Cardiac septum (tissue), 1 donor: ENCODE results near the gene ERAL1. TPM values are rescaled to one million over a fixed set of nuclear protein-coding genes. Genes with fewer than 3 reads are reported as not detected.
A peak's percentile ranks its signal among the peaks of the same experiment; 100 is the strongest.
"Not testable (repeated sequence)": the region's sequence is repeated elsewhere in the genome, so short reads cannot be mapped to it uniquely, and the experiment has no call there.

Experiments
- DNase-seq: peaks from one replicate; pipeline ENCODE4 v3.0.0-alpha.2; 2020; ENCODE audit warnings: low spot score
- intact Hi-C: fragments of 100-400 bp; cut with DNase I; formaldehyde crosslinking; loops from one replicate; pipeline ENCODE4 v1.14.0; 2022
- total RNA-seq: library from RNA; stranded (reverse); fragmentation: NEBNext Ultra II Directional; extraction: Animal tissue kit (Norgen Biotek cat#: 25700); gene quantifications from one replicate; pipeline ENCODE4 v1.2.1, GENCODE V29; 2021
- donor health status: DM: no; HTN: no; CAD: no.

ERAL1 gene
- total RNA-seq, 1 donor from 2014 or later: 31.3 TPM

- DNase-seq: no peak
- intact Hi-C loops: loop anchor here (2.0 to 5.0 kb wide), 2 partner anchors 53 to 54 kb away; partner anchors contain the start of gene FAM222B
Observed at GRCh38 chr17:28895794-28896447, 41.1 kb downstream of the ERAL1 start.

DNA sequence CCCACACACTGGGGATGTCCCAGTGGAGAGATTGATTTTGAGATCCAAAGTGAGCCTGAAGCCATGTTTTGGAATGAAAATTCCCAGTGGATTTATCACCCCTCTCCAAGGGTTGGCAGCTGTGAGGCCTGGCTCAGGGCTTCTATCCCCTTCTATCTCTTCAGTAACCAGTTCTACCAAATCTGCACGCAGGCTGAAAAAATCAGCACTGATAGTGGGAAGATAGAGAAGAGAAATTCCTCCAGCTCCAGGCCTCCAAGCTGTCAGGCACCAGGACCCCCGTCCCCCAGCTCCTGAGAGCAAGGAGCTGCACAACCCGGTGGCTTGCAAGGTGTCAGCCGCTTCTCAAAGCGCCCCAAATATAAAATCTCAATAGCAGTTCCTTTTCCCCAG is 41.7 kb downstream of the ERAL1 start:
- intact Hi-C loops: loop anchor here (2.0 to 5.0 kb wide), 2 partner anchors 52 to 54 kb away; partner anchors contain the start of gene FAM222B
- no peak for DNase-seq

- intact Hi-C loops: loop anchor here (2.0 to 5.0 kb wide), 2 partner anchors 52 to 55 kb away; partner anchors contain the start of gene FAM222B
- DNase-seq: peak; percentile 94
Observed at GRCh38 chr17:28896884-28897768, 42.3 kb downstream of the ERAL1 start, which contains the start of gene FLOT2. FLOT2 (minus strand) TSS chr17:28897733; CDS start chr17:28897574, 159 bp downstream.

- intact Hi-C loops: loop anchor here (2.0 to 5.0 kb wide), 2 partner anchors 51 to 56 kb away; partner anchors contain the start of gene FAM222B
- DNase-seq: peak; percentile 83
Observed at GRCh38 chr17:28897769-28898526, 43.1 kb downstream of the ERAL1 start.

- no peak for DNase-seq
- intact Hi-C loops: loop anchor here (5.0 kb wide), 1 partner anchor 56 kb away; the partner anchor contains the start of gene FAM222B
Observed at GRCh38 chr17:28898527-28898955, 43.7 kb downstream of the ERAL1 start.

GRCh38 chr17:28899212-28899815 is 44.5 kb downstream of the ERAL1 start:
- intact Hi-C loops: loop anchor here (5.0 kb wide), 1 partner anchor 57 kb away; the partner anchor contains the start of gene FAM222B
- DNase-seq: peak; percentile 20

DNA sequence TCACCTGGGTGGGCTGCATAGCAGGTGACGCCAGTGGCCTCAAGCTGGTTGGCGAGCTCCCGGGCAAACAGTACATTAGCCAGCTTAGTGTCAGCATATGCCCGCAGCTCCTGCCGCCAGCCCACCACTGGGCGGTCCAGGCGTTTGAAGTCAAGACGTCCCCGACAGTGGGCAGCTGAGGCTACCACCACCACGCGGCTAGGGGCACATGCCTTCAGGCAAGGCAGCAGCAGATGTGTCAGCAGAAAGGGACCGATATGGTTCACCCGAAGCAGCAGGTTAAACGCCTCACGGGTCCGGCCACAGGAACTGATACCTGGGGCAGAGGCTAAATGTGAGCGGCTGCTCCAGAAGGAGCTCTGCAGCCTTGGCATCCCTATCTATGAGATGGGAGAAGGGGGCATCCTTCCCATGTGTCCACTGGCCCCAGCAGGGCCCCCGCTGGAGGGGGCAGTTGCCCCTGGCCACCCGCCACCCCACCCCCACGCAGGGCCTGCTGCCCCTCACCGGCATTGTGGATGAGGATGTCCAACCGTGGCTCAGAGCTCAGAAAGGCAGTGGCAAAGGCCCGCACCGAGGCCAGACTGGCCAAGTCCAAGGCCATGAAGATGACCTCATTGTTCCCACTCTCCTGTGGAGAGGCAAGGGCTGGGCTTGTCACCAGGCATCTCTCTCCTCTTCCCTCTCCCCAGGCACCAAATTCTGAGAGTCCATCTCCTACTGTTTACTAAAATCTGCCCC is 46.3 kb downstream of the ERAL1 start:
- no peak for DNase-seq
- intact Hi-C loops: loop anchor here (1.0 kb wide), 1 partner anchor 44 kb away; no protein-coding TSS in a partner anchor

DNA sequence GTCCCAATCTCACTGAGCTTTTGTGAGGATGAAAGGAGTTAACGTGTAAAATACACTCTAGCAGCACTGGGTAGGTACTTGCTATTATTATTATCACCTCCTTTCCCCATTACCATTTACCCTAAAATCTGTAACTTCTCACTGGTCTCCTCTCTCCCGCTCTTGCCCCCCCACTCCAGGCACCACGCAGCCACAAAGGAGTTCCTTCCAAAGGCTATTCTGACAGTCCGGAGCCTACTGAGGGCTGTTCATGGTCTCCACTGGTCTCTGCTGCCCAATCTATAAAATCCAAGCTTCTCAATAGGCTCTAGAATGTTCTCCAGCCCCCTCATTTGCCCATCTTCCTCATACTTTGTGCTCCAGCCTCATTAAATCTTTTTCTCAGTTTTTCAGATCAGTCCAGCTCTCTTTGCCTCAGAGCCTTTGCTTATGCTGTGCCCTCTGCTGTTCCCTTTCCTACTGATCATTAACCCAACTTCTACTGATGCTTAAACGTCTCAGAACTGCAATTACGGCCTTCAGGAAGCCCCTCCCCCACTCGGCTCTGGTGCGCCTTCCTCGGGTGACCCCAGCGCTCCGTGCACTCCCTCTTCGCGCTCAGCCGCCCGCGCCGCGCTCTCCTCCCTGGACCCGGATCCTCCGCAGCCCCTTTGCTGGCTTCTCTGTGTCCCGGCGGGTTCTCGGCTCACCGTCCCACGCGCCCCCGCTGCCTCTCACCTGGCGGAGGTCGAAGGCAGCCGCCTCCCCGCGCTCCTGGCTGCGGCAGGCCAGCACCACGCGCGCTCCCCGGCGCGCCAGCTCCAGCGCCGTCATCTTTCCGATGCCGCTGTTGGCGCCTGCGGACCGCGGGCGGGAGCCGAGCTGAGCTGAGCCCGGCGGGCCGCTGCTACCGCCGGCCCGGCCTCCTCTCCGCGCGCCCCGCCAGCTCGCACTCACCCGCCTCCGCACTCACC is 47.3 kb downstream of the ERAL1 start:
- no peak for DNase-seq
- intact Hi-C loops: loop anchor here (1.0 kb wide), 1 partner anchor 43 kb away; no protein-coding TSS in a partner anchor

DNA sequence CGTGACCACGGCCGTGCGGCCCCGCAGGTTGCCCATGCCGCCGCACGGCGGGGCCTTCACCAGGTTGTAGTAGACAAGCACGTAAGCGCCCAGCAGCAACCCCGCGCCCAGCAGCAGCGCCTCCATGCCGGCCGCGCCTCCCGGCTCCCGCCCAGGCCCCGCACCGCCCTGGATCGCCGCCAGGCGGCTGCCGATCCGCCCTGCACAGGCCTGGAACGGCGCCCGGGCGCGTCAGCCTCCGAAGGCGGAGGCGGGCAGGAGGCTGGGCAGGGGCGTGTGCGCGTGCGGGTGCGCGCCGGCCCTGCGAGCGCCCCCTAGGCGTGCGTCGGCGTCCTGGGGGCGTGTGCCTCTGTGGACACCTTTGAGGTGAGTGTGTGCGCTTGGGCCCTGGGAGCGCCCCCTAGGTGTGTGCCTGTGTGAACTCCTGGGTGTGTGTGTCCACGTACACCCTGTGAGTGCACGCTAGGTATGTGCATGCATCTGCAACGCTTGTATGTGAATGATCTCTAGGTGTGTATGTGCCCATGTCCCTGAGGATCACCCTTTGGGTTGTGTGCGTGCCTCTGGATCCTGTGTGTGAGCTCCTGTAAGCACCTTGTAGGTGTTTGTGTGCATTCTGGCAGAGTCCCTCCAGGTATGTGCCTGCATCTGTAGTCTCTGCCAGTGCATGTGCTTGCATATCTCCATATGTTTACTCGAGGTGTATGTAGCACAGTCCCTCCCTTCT is 48.2 kb downstream of the ERAL1 start, which contains the start of gene DHRS13:
Gene DHRS13, minus strand, starts transcription at position 261 of the 727 bp plus-strand sequence. Its CDS starts 135 bp downstream, at position 126.
- peak; percentile 96 for DNase-seq
- intact Hi-C loops: no loop called here

GRCh38 chr17:28903546-28903841 is 48.7 kb downstream of the ERAL1 start:
- intact Hi-C loops, DNase-seq: not testable (repeated sequence)

GRCh38 chr17:28904800-28905199 is 50.0 kb downstream of the ERAL1 start:
- intact Hi-C loops: no loop called here

DNA sequence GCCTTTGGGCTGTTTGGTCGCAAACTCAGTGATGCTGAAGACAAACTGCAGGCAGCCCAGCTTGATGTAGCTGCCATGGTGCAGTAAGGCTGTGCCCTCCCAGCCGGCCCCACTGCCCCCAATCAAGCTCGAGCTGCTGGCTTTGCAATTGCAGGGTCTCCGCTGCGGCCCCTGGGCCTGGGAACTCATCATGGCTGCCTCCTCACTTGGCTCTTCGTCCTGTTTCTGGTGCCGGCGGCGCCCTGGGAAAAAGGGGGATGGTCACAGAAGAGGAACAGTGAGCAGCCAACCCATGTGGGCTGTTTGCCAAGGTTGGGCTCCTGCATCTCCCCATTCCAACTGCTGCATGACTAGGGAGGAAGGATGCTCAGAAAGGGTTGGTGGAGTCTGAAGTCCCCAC is 51.5 kb downstream of the ERAL1 start:
- no peak for DNase-seq
- intact Hi-C loops: no loop called here

More at GRCh38 chr17:28904800-28905199, 50.0 kb downstream of the ERAL1 start:
- DNase-seq: no peak

- no peak for DNase-seq
- intact Hi-C loops: no loop called here
Observed at GRCh38 chr17:28906706-28907438, 52.1 kb downstream of the ERAL1 start.

- intact Hi-C loops: no loop called here
- DNase-seq: no peak
Observed at GRCh38 chr17:28907709-28908475, 53.1 kb downstream of the ERAL1 start.

GRCh38 chr17:28908640-28909167 is 53.9 kb downstream of the ERAL1 start:
- intact Hi-C loops: no loop called here
- DNase-seq: no peak
